A673 (cell line): ENCODE data around the gene RBM20.

Experiments
- EZH2 ChIP-seq: fragments of 200-600 bp; sonication (generic); IDR thresholded peaks from 2 replicates; pipeline ENCODE4 v1.6.1; 2017; ENCODE audit warnings: borderline replicate concordance, low read depth, mild to moderate bottlenecking, mixed read lengths, antibody characterized with exemption, low read length; ENCODE audit not compliant: poor library complexity, severe bottlenecking
- TF ChIP-seq, protein P1 (sequence below): fragments of 300-800, 200-600 bp; sonication (generic); conservative IDR thresholded peaks from 2 replicates; pipeline ENCODE4 v1.5.1; 2017; ENCODE audit warnings: low read depth, mild to moderate bottlenecking, antibody characterized with exemption, low read length, moderate library complexity, mixed read lengths

DNA sequence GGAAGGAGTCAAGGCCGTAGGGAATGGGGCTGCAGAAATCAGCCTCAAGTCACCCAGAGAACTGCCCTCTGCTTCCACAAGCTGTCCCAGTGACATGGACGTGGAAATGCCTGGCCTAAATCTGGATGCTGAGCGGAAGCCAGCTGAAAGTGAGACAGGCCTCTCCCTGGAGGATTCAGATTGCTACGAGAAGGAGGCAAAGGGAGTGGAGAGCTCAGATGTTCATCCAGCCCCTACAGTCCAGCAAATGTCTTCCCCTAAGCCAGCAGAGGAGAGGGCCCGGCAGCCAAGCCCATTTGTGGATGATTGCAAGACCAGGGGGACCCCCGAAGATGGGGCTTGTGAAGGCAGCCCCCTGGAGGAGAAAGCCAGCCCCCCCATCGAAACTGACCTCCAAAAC lies 177.4 kb downstream of the RBM20 start:
- TF ChIP-seq, protein P1, sequence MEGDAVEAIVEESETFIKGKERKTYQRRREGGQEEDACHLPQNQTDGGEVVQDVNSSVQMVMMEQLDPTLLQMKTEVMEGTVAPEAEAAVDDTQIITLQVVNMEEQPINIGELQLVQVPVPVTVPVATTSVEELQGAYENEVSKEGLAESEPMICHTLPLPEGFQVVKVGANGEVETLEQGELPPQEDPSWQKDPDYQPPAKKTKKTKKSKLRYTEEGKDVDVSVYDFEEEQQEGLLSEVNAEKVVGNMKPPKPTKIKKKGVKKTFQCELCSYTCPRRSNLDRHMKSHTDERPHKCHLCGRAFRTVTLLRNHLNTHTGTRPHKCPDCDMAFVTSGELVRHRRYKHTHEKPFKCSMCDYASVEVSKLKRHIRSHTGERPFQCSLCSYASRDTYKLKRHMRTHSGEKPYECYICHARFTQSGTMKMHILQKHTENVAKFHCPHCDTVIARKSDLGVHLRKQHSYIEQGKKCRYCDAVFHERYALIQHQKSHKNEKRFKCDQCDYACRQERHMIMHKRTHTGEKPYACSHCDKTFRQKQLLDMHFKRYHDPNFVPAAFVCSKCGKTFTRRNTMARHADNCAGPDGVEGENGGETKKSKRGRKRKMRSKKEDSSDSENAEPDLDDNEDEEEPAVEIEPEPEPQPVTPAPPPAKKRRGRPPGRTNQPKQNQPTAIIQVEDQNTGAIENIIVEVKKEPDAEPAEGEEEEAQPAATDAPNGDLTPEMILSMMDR, result no peak
- no peak for TF ChIP-seq EZH2
